Measurements from ENCODE around the gene HPCAL1.
"Not testable (repeated sequence)": the region's sequence is repeated elsewhere in the genome, so short reads cannot be mapped to it uniquely, and the experiment has no call there.

HPCAL1 gene

DNA sequence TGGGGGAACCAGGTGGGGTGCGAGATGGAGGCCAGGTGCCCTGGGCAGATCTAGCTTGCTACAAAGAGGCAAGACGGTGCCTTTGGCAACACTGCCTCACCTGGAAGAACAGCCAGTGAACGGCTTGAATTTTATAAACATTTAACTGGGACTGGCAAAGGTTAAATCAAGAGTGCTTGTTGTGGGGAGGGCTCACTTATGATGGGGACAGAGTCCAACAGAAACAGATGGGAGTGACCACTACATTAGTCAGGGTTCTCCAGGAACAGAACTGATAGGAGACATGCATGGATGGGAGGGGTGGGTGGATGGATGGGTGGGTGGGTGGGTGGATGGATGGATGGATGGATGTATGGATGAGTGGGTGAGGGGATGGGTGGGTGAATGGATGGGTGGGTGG, 126.2 kb downstream of the HPCAL1 start:
- FAIRE-seq (no peak), DNase-seq (ENCODE audit: extremely low spot score, insufficient read length, low read depth) (no peak)

- no peak for FAIRE-seq
- DNase-seq (ENCODE audit: extremely low spot score, insufficient read length, low read depth), result no peak
Measured at GRCh38 chr2:10430886-10431622, 128.3 kb downstream of the HPCAL1 start.

GRCh38 chr2:10431797-10432196, 129.1 kb downstream of the HPCAL1 start:
- DNase-seq (ENCODE audit: extremely low spot score, insufficient read length, low read depth), result no peak
- no peak for FAIRE-seq

DNA sequence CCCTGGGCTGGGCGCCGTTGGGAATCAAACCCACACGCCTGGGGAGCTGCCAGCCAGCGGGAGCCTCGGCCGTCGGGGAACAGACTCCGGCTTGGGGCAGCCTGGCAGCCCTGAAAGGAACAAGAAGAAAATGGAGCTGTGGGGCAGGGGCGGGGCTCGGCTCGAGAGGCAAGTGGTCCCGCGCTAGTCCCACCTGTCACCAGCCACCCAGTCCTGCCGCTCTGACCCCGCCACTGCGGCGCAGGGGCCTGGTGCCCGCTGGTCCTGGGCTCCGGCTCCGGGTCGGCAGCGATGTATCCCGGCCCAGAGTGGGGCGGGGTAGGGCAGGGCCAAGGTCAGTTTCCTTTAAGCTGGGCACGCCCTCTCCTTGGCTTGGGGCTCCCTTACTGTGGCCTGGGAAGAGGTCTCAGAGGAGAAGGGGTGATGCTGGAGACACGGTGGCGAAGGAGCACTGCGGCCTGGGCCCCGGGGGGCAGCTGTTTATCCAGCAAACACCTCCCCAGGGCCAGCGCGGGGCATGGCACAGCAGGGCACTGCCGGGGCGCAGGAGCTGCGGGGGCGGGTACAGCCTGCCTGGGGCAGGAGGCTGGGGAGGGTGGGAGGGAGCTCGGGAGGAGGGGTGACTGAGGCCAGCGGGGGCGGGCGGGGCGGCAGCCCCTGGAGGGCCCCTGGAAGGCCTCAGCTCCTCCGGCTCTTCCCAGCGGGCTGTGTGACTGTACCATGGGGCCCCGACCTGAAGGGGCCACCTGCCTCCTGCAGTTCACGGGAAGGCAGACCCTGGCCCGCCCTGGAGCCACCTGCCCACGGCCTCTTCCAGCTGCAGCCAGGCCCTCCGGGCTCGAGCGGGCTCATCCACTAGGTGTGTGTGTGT, 129.8 kb downstream of the HPCAL1 start:
- peak; percentile 78 for FAIRE-seq

GRCh38 chr2:10433264-10433946, 130.7 kb downstream of the HPCAL1 start:
- FAIRE-seq (peak; percentile 76), DNase-seq (ENCODE audit: extremely low spot score, insufficient read length, low read depth) (no peak)

More for the DNA sequence above, 129.8 kb downstream of the HPCAL1 start:
- no peak for DNase-seq (ENCODE audit: extremely low spot score, insufficient read length, low read depth)

DNA sequence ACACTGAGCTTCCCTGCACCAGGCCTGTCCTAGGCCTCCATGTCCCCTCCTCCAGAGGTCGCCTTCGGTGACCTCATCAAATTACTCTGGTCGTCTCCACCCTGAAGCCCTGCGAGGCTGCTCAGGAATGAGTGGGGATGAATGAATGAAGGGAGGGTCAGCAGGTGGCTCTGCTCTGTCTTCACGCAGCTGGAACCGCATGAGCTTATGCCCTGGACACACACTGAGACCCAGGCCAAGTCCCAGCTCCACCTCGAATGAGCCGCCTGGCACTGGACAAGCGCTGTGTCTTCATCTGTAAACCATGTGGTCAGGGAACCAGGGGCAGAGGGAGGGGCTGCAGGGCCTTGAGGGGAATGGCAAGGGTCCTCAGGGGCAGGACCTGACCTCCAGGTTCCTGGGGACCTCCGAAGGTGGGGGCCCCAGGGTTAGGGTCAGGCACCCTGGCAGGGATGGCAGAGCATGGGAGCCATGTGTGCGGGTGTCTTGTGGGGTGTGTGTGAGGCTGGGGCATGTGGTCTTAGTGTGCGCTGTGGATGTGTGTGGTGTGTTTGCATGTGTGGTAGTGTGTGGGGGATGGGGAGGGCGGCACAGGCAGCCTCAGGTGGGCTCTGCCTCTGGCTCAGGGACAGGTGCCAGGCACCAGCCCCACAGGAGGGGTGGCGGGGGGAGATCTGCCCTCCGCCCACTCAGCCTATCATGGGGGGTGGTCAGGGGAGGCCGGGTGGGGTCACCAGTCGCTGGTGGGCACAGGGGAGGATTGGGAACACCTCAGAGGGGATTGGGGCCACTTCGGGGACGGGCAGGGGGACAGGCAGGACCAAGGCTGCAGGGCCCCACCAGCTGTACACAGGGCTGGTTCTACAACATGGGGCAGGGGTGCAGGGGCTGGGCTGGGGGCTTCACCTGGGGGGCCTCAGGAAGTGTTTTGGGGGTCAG, 131.5 kb downstream of the HPCAL1 start:
- no peak for DNase-seq (ENCODE audit: extremely low spot score, insufficient read length, low read depth)
- no peak for FAIRE-seq

GRCh38 chr2:10434886-10435819, 132.4 kb downstream of the HPCAL1 start:
- DNase-seq (ENCODE audit: extremely low spot score, insufficient read length, low read depth) (peak; percentile 75), FAIRE-seq (peak; percentile 94)

DNA sequence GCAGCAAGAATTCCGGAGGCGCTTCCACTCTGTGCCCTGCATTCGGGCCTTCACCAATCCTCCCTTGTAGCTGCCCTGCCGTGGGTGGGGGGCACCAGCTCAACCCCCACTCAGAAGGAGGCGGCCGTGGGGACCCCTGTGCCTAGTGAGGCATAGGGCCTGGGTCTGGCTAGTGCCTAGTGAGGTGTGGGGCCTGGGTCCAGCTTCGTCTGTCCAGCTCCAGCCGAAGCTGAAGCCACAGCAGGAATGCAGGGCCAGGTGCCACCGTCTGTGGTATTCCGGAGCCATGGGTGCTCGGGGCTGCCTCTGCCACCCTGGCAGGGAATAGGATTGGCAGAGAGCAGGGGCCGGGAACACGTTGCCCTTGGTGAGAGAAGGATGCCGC, 133.1 kb downstream of the HPCAL1 start:
- DNase-seq (ENCODE audit: extremely low spot score, insufficient read length, low read depth) (no peak), FAIRE-seq (no peak)

- DNase-seq (ENCODE audit: extremely low spot score, insufficient read length, low read depth) (no peak), FAIRE-seq (no peak)
Measured at GRCh38 chr2:10436583-10437110, 133.9 kb downstream of the HPCAL1 start.

DNA sequence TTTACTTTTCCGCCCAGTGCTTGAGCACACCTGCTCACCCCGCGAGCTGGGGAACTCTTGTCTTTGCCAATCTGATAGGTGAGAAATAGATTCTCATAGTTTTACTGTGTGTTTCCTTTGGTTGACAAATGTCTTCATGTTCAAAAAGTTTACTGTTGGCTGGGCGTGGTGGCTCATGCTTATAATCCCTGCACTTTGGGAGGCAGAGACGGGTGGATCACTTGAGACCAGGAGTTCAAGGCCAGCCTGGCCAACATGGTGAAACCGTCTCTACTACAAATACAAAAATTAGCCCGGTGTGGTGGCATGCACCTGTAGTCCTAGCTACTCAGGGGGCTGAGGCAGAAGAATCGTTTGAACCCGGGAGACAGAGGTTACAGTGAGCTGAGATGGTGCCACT, 135.1 kb downstream of the HPCAL1 start:
- DNase-seq (ENCODE audit: extremely low spot score, insufficient read length, low read depth), result no peak
- FAIRE-seq, result no peak

DNA sequence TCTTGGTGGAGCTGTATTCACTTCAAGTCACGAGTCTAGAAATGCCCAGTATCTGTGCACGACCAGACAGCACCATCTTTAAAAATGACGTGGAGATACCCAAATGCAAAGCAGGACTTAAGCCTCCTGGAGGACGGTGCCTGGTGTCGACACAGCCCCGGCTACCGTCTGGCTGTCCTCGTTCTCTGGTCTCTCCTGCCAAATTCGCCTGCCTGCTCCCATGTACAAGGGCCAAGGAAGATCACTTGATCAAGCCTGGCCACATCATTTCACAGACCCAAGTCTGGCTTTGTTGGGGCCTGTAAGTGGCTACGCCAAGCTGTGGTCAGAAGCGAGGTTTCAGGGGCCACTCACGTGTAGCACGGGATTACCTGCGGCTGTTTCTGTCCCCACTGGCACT, 136.0 kb downstream of the HPCAL1 start:
- DNase-seq (ENCODE audit: extremely low spot score, insufficient read length, low read depth) (no peak), FAIRE-seq (no peak)

- FAIRE-seq, result no peak
Measured at GRCh38 chr2:10439185-10439879, 136.6 kb downstream of the HPCAL1 start.

DNA sequence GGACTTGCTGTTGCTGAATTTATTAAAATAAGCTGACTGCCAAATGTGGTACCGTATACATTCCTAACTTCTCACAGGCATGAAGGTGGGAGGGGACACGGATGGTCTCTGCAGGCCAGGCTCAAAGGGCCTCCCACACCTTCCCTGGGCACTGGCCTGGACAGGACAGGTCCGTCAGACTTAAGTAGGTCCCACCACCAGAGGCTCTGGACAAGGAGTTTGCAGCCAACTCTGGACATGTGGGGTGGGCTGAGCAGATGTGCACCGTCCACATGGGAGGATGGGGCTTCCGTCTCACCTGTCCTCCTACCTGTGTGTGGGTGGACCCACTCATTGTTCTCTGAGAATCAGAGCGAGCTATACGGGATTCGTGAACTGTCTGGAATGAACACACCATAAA, 137.3 kb downstream of the HPCAL1 start:
- FAIRE-seq (no peak), DNase-seq (ENCODE audit: extremely low spot score, insufficient read length, low read depth) (no peak)

More at GRCh38 chr2:10439185-10439879, 136.6 kb downstream of the HPCAL1 start:
- no peak for DNase-seq (ENCODE audit: extremely low spot score, insufficient read length, low read depth)

DNA sequence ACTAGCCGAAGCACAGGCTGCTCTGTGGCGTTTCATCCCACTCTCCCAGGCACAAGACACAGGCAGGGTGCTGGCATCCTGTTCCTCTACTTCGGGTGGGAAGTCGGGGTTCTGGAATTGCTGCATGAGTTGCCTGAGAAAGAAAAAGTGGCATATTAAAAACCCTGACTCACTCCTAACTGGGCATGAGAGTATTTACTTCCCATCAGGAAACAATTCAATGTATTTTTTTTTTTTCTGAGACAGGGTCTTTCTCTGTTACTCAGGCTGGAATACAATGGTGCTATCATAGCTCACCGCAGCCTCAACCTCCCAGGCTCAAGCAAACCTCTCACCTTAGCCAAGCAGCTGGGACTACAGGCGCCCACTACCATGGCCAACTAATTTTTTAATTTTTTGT, 138.0 kb downstream of the HPCAL1 start:
- DNase-seq (ENCODE audit: extremely low spot score, insufficient read length, low read depth), result no peak
- no peak for FAIRE-seq

DNA sequence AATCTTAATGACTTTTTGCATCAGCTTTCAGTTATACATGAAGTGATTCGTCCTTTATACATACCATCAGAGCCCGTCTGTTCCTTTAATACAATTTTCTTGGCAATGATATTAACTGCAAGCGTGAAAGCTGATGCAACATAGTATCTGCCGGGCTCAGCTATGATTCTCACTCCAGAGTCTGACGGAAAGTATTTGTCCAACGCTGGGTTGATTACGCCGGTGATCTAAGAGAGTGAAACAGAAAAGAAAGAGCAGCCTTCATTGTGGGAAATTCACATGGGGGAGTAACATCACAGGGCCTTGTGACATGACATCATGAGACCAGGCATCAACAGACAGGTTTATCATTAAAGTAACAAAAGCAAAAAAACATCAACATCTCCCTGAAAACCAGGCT, 139.2 kb downstream of the HPCAL1 start:
- FAIRE-seq, result no peak

GRCh38 chr2:10442469-10443126, 139.9 kb downstream of the HPCAL1 start:
- not testable (repeated sequence) for FAIRE-seq; DNase-seq (ENCODE audit: extremely low spot score, insufficient read length, low read depth)

More for the DNA sequence above, 139.2 kb downstream of the HPCAL1 start:
- DNase-seq (ENCODE audit: extremely low spot score, insufficient read length, low read depth), result no peak

GRCh38 chr2:10444463-10444862, 141.8 kb downstream of the HPCAL1 start:
- DNase-seq (ENCODE audit: extremely low spot score, insufficient read length, low read depth), result no peak
- FAIRE-seq, result no peak

Measured in GM18507 (cell line).